HG02759 (cell line): Measurements from ENCODE around the gene LRRC49.

Experiments
- ATAC-seq: cut with Tn5 transposase; IDR thresholded peaks from one replicate; pipeline ENCODE4 v1.9.1; 2021; ENCODE audit warnings: mild to moderate bottlenecking, moderate library complexity; ENCODE audit not compliant: unreplicated experiment

Gene LRRC49

DNA sequence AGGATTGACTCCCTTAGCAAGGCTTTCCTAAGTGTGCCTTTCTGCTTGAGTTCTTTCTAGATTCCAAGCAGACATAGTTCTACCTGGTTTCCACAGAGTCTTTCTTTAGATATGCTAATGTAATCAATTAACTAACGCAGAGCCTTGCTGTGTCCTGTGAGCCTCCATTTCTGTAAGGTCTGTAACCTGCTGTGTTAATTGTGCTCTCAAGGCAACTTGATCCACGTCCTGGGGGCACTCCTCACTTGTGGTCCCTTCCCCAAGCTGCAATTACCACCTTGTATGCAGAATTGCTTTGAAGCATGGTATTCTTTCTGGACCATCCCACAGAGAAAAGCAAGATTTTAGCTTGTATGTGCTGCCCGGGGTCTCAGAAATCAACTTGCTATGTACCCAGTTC lies 193.2 kb downstream of the LRRC49 start:
- ATAC-seq = no peak

DNA sequence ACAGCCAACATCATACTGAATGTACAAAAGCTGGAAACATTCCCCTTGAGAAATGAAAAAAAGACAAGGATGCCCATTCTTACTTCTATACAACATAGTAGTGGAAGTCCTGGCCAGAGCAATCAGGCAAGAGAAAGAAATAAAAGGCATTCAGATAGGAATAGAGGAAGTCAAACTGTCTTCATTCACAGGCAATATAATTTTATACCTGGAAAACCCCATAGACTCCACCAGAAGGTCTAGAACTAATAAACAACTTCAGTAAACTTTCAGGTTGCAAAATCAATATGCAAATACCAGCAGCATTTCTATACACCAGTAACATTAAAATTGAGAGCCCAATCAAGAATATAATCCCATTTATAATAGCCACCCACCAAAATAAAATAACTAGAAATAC lies 195.5 kb downstream of the LRRC49 start:
- no peak for ATAC-seq

DNA sequence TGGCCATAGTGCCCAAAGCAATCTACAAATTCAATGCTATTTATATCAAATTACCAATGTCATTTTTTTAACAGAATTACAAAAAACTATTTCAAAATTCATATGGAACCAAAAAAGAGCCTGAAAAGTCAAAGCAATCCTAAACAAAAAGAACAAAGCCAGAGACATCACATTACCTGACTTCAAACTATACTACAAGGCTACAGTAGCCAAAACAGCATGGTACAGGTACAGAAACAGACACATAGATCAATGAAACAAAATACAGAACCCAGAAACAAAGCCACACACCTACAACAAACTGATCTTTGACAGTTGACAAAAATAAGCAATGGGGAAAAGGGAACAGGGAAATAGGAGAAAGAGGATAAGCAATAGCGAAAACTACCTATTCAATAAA lies 196.1 kb downstream of the LRRC49 start:
- no peak for ATAC-seq

DNA sequence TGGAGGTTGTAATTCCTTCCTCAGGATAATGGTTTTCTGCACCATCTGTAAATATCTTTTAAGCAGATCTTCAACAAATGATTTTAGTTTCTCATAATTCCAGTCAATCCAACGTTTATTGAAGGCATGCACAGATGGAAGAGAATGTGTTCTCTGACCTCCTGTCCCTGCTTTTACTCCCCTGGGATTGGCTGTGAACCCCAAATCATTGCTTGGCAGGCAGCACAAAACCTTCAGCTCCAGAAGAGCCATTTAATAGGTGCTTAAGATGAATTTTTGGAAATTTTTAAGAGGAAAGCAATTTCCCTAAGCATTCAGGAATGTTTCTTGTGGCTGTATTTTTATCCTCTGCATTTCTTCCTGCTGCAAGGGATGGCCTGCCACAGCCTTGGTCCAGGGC lies 197.2 kb downstream of the LRRC49 start:
- no peak for ATAC-seq

DNA sequence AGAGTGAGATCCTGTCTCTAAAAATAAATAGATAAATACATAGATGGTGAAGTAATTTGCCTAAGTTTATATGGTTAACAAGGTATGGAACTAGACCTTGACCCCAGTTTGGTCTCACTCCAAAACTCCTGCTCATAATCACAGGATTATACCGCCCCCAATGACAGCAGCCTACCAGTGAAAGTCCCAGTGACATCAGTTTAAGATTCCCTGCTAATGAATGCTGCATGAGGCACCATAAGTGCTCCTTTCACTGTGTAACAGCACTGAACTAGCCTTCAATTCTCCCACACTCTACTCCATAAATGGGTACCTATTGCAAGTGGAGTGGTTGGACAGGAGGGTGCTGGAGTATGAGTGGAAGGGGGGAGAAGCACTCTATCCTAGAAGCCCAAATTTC lies 199.0 kb downstream of the LRRC49 start:
- ATAC-seq = no peak

DNA sequence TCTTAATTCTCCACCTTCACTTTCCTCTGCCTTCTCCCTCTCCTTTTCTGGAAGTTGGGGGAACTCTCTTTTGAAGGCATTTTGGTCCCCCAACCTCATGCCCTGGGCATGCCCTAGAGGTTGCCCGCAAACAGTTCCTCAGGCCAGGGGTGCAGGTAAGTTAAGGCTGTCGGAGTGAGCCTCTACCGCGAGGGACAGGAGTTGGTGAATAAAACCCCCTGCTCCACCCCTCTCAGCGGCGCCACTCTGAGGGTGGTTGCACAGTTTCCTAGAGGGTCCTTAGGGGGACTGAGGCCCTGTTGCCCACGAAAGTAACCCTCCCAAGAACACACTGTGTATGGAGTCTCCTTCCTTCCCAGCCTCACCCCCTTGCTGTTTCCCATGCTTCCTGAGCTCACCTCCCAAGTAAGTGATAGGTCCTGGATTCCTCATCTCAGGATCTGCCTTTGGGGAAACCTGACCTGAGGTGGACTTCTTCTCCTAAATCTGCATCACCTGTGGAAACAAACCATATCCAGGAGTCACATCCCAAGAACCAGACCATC lies 199.5 kb downstream of the LRRC49 start:
- ATAC-seq = no peak

DNA sequence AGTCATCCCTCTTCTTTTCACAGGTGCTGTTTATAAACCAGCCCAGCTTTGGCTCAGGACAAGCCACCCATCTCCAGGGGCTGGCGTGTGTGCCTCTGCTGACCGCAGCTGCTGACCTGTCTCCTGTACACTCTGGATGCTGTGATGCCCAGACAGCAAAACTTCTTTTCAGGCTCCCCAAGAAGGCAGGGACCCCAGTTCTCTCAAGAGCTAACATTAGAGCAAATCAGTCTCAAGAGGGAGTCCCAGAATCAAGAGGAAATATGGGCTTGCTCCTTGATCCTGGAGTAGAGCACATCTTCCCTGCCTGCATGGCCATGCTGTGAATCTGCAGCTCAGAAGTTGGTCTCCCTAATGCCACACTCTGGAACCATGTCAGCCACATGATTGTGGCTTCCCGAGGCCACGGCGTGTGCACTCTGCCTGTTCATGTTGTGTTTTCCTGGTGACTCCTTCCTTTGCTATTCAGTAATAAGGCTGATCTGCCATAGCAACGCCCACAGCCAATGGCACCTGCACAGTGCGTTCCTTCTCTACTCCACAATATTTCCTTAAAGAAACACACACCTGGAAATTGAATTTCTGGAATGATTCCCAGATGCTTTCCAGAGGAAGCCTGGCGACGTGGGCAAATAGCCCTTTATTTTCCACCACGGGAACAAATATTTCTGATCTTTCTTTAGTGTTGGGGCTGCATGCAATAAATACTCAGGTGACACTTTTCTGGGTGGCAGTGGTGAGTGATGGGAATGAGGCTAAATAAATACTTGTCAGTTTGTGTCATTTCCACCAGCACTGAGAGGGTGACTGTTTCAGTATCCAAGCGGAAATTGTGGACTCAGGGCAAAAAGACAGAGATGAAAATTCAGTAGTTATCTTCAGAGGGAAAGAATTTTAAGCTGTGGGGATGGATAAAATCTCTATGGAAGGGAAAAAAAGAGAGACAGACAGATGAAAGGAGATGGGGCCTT lies 200.7 kb downstream of the LRRC49 start:
- no peak for ATAC-seq

DNA sequence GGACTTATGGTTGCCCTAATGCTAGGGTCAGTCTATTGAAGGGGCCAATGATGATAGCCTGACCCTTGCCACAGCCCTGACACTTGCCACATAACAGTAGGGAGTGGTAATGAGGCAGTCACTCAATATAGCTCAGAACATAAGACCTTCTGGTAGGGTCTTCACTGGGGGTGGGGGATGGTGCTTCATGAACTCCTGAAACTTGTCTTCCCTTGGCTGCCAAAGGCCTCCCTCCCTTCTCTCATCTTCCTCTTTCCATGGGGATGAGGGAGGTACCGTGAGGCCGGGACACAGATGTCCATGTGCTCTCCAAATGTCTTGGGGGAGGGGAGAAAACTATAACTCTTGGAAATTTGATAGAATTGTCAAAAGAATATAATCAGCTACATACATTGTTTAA lies 201.5 kb downstream of the LRRC49 start:
- ATAC-seq = no peak

DNA sequence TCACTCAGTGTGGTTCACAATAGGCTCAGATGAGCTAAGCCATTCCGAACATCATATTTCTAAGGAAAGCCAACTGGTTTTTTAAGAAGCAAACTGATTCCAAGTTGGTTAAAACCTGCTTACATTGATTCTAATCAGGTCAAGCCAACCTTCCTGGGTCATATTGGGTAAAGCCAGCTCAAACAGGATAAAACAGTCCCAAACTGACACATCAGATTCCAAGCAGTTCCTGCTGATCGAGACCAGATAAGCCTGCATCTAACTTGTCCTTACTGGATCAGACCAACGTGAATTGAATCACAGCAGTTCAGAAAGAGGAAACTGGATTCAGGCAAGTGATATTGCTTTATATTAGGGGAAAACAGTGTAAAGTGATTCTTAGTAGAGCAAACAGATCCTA lies 204.1 kb downstream of the LRRC49 start:
- ATAC-seq = no peak

DNA sequence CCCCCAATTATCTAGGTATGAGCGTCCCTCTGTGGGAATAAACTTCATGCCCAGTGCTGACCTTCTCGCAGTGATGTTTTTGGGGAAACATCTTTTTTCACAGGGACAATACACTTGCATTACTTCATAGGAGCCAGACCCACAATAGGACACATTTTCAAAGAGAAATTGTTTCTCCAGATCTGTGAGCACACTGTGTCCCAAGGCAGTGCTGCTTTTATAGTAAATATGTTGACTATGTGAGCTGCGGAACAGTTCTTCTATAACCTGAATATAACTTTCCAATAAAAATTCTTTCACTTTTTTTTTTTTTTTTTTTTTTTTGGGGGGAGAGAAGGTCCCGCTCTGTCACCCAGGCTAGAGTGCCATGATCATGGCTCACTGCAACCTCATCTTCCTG lies 205.3 kb downstream of the LRRC49 start:
- ATAC-seq = no peak

DNA sequence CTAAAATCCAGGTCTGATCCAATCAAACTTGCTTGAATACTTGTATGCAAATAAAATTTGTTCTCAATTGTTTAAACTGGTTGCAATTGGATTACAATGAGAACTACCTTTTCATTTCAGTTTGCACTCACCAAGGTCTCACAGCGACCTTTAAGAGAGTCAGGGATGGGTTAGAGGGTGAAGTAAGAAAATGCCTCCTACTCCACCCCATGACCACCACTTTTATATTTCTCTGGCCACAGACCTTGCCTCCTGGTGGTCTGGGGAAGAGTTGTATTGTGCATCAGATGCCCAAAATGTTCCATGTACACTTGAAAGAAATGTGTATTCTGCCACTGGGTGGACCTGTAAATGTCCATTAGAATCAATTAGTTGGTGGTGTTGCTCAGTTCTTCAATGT lies 206.3 kb downstream of the LRRC49 start:
- ATAC-seq = no peak
